Transverse colon (tissue), 3 donors: Measurements from ENCODE around the gene PRPF40A.

ENCODE experiments used
- EP300 ChIP-seq: sonication (generic); formaldehyde crosslinking; IDR thresholded peaks from one replicate; pipeline ENCODE4 v1.6.1; 2017; ENCODE audit warnings: antibody characterized with exemption, low read depth
- POLR2A ChIP-seq: fragments of 450-650 bp; IDR thresholded peaks from one replicate; pipeline ENCODE4 v1.6.1; 2016; ENCODE audit warnings: antibody characterized with exemption, mild to moderate bottlenecking, moderate library complexity
- TF ChIP-seq, protein P1 (sequence below), 5 experiments: fragments of 200-600 bp in 3 of 5; fragments of 450-650 bp in 2 of 5; sonication (generic) in 3 of 5; IDR thresholded peaks; 1 replicate in 2 of 5; 2 replicates in 3 of 5; pipeline ENCODE4 v1.5.1; 2016 to 2017; ENCODE audit warnings: antibody characterized with exemption in 5 of 5, inconsistent platforms in 3 of 5, mild to moderate bottlenecking in 2 of 5, moderate library complexity in 1 of 5

DNA sequence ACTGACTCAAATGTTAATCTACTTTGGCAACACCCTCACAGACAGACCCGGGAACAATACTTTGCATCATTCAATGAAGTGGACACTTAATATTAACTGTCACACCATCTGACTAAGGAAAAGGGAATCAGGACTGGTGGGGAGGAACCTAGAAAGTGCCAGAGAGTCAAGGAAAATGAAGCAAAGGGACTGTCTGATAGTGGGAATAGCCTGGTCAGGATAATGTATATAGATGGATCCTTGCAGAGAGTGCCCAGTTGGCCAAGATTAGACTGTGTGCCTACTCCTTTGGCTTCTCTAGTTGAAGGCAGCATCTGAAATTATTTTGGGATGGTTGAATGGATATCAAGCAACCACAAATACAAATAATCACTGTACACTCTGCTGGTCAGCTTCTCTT lies 46.4 kb upstream of the PRPF40A start:
- no peak for TF ChIP-seq POLR2A
- TF ChIP-seq EP300: no peak
- TF ChIP-seq, protein P1, sequence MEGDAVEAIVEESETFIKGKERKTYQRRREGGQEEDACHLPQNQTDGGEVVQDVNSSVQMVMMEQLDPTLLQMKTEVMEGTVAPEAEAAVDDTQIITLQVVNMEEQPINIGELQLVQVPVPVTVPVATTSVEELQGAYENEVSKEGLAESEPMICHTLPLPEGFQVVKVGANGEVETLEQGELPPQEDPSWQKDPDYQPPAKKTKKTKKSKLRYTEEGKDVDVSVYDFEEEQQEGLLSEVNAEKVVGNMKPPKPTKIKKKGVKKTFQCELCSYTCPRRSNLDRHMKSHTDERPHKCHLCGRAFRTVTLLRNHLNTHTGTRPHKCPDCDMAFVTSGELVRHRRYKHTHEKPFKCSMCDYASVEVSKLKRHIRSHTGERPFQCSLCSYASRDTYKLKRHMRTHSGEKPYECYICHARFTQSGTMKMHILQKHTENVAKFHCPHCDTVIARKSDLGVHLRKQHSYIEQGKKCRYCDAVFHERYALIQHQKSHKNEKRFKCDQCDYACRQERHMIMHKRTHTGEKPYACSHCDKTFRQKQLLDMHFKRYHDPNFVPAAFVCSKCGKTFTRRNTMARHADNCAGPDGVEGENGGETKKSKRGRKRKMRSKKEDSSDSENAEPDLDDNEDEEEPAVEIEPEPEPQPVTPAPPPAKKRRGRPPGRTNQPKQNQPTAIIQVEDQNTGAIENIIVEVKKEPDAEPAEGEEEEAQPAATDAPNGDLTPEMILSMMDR (IDR thresholded peaks at IDR 0.05): no peak
